ENCODE measurements around the gene PDCD1.
"Not testable (repeated sequence)": the region's sequence is repeated elsewhere in the genome, so short reads cannot be mapped to it uniquely, and the experiment has no call there.

PDCD1 gene

GRCh38 chr2:241801611-241802420 lies 56.9 kb downstream of the PDCD1 start:
- DNase-seq (ENCODE audit: low read depth in 2 of 2), result no peak

GRCh38 chr2:241800198-241800903 lies 58.3 kb downstream of the PDCD1 start:
- not testable (repeated sequence) for DNase-seq (ENCODE audit: low read depth in 2 of 2)

Data from stimulated activated CD4-positive, alpha-beta T cell treated with anti-CD3 and anti-CD28 coated beads, Interleukin-1b, Interleukin-23, amount 100 ng/mL, for 4 hours (primary cell).